AG09319 (cell line): Measurements from ENCODE around the gene SLC35A4.
"Not testable (repeated sequence)": the region's sequence is repeated elsewhere in the genome, so short reads cannot be mapped to it uniquely, and the experiment has no call there.

Experiments used
- DNase-seq: peaks from one replicate; pipeline ENCODE4 v3.0.0-alpha.2; 2010; ENCODE audit warnings: low read depth; ENCODE audit errors: extremely low read depth
- TF ChIP-seq, protein P1 (sequence below): IDR thresholded peaks from 2 replicates; pipeline ENCODE4 v1.5.1; 2011; ENCODE audit warnings: low read depth, mild to moderate bottlenecking, inconsistent platforms, low read length, moderate library complexity

The SLC35A4 gene

GRCh38 chr5:140602147-140602546 lies 37.5 kb downstream of the SLC35A4 start:
- DNase-seq: no peak
- TF ChIP-seq, protein P1, sequence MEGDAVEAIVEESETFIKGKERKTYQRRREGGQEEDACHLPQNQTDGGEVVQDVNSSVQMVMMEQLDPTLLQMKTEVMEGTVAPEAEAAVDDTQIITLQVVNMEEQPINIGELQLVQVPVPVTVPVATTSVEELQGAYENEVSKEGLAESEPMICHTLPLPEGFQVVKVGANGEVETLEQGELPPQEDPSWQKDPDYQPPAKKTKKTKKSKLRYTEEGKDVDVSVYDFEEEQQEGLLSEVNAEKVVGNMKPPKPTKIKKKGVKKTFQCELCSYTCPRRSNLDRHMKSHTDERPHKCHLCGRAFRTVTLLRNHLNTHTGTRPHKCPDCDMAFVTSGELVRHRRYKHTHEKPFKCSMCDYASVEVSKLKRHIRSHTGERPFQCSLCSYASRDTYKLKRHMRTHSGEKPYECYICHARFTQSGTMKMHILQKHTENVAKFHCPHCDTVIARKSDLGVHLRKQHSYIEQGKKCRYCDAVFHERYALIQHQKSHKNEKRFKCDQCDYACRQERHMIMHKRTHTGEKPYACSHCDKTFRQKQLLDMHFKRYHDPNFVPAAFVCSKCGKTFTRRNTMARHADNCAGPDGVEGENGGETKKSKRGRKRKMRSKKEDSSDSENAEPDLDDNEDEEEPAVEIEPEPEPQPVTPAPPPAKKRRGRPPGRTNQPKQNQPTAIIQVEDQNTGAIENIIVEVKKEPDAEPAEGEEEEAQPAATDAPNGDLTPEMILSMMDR: no peak

GRCh38 chr5:140603446-140603698 lies 38.7 kb downstream of the SLC35A4 start:
- not testable (repeated sequence) for DNase-seq

DNA sequence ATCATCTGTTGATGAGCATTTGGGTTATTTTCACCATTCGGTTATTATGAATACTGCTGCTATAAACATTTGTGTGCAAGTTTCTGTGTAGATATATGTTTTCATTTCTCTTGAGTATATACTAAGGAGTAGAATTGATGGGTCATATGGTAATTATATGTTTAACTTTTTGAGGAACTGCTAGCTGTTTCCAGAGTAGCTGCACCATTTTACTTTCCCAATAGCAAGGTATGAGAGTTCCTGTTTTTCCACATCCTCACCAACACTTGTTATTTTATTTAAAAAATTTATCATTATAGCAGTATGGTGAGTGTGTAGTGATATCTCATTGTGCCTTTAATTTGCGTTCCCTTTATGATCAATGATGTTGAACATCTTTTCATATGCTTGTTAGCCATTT lies 39.1 kb downstream of the SLC35A4 start:
- TF ChIP-seq, protein P1: no peak
- no peak for DNase-seq

GRCh38 chr5:140605879-140606278 lies 41.3 kb downstream of the SLC35A4 start:
- TF ChIP-seq, protein P1: no peak
- no peak for DNase-seq

GRCh38 chr5:140607031-140607430 lies 42.4 kb downstream of the SLC35A4 start:
- TF ChIP-seq, protein P1: no peak
- no peak for DNase-seq

DNA sequence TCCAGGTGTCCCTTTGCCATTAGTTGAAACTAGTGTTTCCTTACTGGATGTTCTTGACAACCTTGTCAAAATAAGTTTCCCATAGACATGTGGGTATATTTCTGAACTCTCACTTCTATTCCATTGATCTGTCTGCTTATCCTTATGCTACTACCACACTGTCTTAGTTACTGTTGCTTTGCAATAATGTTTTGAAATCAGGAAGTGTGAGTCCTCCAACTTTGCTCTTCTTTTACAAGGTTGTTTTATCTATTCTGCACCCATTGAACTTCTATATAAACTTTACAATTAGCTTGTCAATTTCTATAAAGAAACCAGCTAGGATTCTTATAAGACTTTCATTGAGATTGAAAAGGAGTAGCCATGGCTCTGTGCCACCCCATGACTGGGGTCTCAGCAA lies 44.1 kb downstream of the SLC35A4 start:
- no peak for DNase-seq
- TF ChIP-seq, protein P1: no peak

DNA sequence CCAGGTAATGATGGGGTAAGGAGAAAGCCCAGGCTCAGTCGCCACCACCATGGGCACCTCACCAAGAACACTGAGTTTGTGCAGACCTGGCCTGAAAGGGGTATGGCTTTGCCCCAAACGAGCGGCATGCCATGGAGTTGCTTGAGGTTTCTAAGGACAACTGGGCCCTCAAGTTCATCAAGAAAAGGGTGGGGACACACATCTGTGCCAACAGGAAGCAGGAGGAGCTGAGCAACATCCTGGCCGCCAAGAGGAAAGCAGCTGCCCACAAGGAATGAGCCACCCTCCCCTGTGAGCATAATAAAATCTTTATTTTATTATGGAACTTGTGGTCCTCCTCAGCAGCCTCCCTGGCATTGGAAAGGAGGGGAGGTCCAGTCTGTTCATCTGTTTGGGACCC lies 44.5 kb downstream of the SLC35A4 start:
- no peak for DNase-seq
- TF ChIP-seq, protein P1: no peak

DNA sequence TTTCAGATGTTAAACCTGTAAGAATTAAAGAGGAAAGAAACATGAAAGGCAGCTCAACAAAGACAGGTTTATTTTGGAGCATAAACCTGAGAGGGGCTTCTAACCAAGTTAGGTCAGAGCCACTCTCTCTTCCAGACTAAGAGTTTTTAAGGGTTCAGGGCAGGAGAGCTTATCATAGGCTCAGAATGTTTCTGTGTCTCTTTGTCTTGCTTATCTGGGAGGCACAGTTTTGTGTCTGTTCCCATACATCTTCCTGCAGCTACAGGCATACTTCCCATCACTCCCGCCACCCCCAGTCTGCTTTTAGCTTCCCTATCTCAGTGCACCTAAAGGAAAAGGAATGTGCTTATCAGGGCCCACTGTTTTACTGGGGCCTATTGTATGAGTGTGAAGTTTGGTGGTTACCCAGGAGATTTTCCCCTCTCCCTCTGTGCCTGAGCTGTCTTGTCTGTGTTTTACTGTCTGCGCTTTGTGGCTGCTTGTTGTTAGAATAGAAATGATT lies 46.4 kb downstream of the SLC35A4 start:
- DNase-seq: no peak
- TF ChIP-seq, protein P1: no peak
